GM21619 (cell line): ENCODE measurements around the gene SGO2.
A peak's percentile ranks its signal among the peaks of the same experiment; 100 is the strongest.

Experiments
- ATAC-seq: cut with Tn5 transposase; IDR thresholded peaks from one replicate; pipeline ENCODE4 v1.9.1; 2021; ENCODE audit not compliant: unreplicated experiment

The SGO2 gene

GRCh38 chr2:200588076-200588678 lies 62.2 kb downstream of the SGO2 start:
- ATAC-seq, result no peak

- no peak for ATAC-seq
Measured at GRCh38 chr2:200590090-200590489, 64.1 kb downstream of the SGO2 start.

GRCh38 chr2:200591308-200591707 lies 65.3 kb downstream of the SGO2 start:
- no peak for ATAC-seq

- no peak for ATAC-seq
Measured at GRCh38 chr2:200592406-200593075, 66.5 kb downstream of the SGO2 start.

GRCh38 chr2:200593905-200594304 lies 67.9 kb downstream of the SGO2 start:
- ATAC-seq, result no peak

GRCh38 chr2:200595913-200596312 lies 69.9 kb downstream of the SGO2 start:
- no peak for ATAC-seq

- ATAC-seq, result no peak
Measured at GRCh38 chr2:200596774-200597570, 71.0 kb downstream of the SGO2 start.

- ATAC-seq, result no peak
Measured at GRCh38 chr2:200599206-200599605, 73.2 kb downstream of the SGO2 start.

GRCh38 chr2:200600549-200601225 lies 74.7 kb downstream of the SGO2 start:
- ATAC-seq, result no peak

- no peak for ATAC-seq
Measured at GRCh38 chr2:200602584-200602983, 76.6 kb downstream of the SGO2 start.

GRCh38 chr2:200603972-200604371 lies 78.0 kb downstream of the SGO2 start:
- ATAC-seq, result no peak

GRCh38 chr2:200604571-200605255 lies 78.7 kb downstream of the SGO2 start:
- ATAC-seq, result no peak

GRCh38 chr2:200608341-200609027 lies 82.5 kb downstream of the SGO2 start:
- no peak for ATAC-seq

- ATAC-seq, result no peak
Measured at GRCh38 chr2:200609028-200609614, 83.1 kb downstream of the SGO2 start.

GRCh38 chr2:200610217-200610616 lies 84.2 kb downstream of the SGO2 start:
- peak; percentile 76 for ATAC-seq

- ATAC-seq, result no peak
Measured at GRCh38 chr2:200613692-200614091, 87.7 kb downstream of the SGO2 start.

- ATAC-seq, result no peak
Measured at GRCh38 chr2:200614249-200614648, 88.2 kb downstream of the SGO2 start.

GRCh38 chr2:200615247-200615646 lies 89.2 kb downstream of the SGO2 start:
- peak; percentile 47 for ATAC-seq

- ATAC-seq, result peak; percentile 62
Measured at GRCh38 chr2:200616193-200616592, 90.2 kb downstream of the SGO2 start.

- ATAC-seq, result no peak
Measured at GRCh38 chr2:200616656-200617055, 90.6 kb downstream of the SGO2 start.
